Retinal pigment epithelial cell (primary cell): ENCODE results near the gene SAG.
A peak's percentile ranks its signal among the peaks of the same experiment; 100 is the strongest.

Experiments
- DNase-seq: peaks from one replicate; pipeline ENCODE4 v3.0.0-alpha.2; 2010; ENCODE audit warnings: low read depth
- H3K4me3 ChIP-seq: 2 replicates; pipeline ENCODE4 v1.5.1; 2011; ENCODE audit warnings: mild to moderate bottlenecking, low read length, control low read depth, moderate library complexity
- TF ChIP-seq, protein P1 (sequence below): conservative IDR thresholded peaks from 2 replicates; pipeline ENCODE4 v1.5.1; 2011; ENCODE audit warnings: low read depth, low read length, control low read depth, inconsistent platforms

Gene SAG

DNA sequence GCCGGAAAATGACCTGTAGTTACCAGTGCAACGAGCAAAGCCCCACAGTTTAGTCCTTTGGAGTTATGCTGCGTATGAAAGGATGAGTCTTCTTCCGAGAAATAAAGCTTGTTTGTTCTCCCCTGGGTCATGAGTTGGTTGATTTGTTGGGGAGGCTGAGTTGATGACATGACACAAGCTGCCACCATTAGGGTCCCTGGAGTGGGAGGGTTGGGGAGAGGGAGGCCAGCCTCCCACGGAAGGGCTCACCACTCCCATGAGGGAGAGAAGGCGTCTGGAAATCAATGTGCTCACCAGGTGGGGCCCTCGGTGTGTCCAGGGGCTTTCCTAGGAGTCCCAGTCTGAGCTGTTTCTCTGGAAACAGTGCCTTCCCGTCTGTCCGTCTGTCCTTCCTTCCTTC is 39.3 kb downstream of the SAG start:
- TF ChIP-seq, protein P1, sequence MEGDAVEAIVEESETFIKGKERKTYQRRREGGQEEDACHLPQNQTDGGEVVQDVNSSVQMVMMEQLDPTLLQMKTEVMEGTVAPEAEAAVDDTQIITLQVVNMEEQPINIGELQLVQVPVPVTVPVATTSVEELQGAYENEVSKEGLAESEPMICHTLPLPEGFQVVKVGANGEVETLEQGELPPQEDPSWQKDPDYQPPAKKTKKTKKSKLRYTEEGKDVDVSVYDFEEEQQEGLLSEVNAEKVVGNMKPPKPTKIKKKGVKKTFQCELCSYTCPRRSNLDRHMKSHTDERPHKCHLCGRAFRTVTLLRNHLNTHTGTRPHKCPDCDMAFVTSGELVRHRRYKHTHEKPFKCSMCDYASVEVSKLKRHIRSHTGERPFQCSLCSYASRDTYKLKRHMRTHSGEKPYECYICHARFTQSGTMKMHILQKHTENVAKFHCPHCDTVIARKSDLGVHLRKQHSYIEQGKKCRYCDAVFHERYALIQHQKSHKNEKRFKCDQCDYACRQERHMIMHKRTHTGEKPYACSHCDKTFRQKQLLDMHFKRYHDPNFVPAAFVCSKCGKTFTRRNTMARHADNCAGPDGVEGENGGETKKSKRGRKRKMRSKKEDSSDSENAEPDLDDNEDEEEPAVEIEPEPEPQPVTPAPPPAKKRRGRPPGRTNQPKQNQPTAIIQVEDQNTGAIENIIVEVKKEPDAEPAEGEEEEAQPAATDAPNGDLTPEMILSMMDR: no peak

DNA sequence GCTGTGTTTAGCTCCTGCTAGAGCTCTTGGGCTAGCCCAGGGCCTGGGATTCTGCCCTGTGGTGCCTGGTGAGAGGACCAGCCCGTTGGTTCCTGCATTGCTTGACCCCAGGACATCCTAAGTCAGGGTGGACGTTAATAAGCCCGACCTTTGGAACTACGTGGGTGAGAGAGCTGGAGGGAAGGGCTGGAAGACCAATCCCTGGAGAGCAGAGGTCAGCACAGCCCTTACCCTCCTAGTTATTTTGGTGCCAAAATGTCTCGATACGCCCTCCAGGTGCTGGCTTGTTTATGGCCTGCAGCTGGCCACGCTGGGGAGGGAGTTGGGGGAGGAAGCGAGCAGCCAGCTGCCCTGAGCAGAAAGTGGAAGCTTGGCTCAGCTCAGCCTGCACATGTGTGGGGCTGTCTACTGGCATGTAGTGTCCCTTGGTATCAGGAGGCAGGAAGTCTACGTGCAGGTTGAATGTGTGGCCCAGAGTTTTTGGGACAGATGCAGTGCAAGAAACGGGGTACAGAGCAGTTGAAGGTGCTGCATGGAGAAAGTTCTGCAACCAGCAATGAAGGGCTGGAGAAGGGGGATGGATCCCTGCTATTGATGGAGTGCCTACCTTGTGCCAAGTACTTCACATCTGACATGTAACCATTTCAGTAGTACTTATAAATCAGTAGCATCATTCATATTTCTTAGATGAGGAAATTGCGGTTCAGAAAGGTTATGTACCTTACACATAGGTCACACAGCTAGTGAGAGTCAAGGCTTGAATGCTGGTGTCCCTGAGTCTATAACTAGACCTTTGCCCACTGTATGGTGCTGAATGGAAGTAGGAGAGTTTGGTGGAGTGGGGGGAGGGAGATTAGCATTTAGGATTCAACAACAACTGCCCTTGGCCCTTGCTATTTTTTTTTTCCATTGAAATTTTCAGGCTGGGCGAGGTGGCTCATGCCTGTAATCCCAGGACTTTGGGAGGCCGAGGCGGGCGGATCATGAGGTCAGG is 41.7 kb downstream of the SAG start:
- no peak for DNase-seq
- TF ChIP-seq, protein P1: no peak
- no peak overlapping the region for H3K4me3 ChIP-seq

More for the DNA sequence above, 39.3 kb downstream of the SAG start:
- DNase-seq: no peak
- no peak overlapping the region for H3K4me3 ChIP-seq

DNA sequence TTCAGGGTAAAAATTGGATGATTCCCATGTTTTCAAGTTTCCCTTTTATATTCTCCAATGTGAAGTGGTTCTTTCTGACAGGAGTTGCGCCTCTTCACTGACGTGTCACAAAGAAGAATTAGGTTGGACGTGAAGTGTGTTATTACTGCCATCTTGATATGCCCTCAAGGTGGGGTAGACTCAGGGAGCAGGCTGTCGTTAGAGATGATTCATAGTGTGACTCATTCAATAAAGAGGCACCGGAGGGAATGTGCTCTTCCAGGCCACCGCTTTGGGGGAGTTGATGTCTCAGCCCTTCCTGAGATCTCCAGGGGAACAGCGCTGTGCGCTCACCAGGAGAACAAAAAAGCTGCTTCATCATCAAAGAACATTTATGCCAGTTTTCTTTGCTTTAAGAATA is 43.1 kb downstream of the SAG start:
- DNase-seq: peak; percentile 51
- H3K4me3 ChIP-seq: no peak overlapping the region
- TF ChIP-seq, protein P1: peak; percentile 20

DNA sequence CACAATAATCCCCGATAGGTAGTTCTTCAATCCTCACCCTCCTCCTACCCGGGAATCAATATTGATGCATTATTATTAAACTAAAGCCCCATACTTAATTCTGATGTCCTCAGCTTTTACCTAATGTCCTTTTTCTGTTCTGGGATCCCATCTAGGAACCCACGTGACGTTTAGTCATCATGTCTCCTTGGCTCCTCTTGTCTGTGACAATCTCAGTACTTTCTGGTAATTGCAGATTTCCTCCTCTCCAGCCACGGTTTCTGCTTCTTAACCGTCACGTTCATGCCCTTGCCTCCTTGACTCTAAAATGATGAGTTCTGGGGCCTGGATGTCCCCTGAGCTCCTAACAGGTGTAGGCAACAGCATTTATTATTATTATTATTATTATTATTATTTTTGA is 43.8 kb downstream of the SAG start:
- DNase-seq: no peak
- no peak overlapping the region for H3K4me3 ChIP-seq
- TF ChIP-seq, protein P1: no peak

DNA sequence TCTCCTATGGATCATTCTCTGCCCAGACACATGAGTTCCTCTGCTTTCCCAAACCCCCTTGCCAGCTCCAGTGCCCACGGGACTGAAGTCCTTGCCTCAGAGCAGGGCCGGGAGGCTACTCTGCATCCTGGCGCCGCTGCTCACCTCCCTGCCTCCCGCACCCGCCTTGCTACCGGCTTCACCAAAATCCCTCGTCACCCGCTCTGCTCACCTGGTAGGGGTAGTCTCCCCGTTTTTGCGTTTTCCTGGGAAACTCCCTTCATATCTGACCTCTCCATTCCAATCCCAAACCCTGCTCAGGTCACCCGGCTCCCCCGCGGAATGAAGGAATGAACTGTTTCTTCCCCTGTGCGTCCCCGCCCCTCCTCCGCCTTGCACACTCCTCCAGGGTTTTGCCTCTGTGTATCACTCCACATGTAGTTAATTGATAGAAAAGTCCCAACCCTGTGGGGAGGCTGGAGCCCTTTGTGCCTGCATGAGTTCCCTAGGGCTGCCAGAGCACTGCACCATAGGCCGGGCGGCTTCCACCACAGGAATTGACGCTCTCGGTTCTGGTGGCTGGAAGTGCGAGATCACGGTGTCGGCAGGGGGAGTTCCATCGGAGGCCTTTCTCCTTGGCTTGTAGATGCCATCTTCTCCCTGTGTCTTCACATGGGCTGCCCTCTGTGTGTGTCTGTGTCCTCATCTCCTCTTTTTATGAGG is 44.7 kb downstream of the SAG start:
- TF ChIP-seq, protein P1: no peak
- no peak for DNase-seq

DNA sequence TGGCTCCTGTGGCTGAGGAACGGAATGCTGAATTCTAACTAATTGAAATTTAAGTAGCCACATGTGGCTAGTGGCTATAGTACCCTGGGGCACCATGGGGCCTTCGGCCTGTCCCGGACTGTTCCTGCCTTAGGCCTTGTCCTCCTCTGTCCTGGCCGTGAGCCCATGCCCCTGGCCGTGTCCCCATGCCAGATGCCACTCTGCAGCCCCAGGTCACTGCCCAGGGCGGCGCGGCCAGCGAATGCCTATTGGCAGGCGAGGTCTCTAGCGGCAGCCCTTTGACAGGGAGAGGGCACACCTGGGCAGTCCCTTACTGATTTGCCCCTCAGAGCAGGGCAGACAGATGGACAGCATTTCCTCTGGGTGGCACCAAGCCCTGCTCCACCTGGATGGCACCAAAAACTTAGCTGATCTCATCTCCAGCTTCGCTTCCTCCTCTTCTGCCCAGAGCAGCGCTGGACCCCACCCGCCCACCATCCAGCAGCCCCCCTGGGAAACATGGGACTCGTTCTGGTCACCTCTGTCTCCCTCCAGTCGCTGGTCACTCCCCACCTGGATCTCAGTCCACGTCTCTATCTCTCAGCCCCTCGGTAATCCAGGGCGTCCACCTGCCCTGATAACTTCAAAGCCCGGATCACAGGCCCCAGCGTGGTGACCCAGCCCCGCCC is 45.6 kb downstream of the SAG start:
- H3K4me3 ChIP-seq: no peak overlapping the region
- TF ChIP-seq, protein P1: no peak
- DNase-seq: no peak

More for the DNA sequence above, 44.7 kb downstream of the SAG start:
- H3K4me3 ChIP-seq: no peak overlapping the region
